Activated T-cell treated with anti-CD3 and anti-CD28 coated beads for 4 hours (primary cell): Measurements from ENCODE around the gene CLEC4F.

Source experiments
- DNase-seq: peaks from one replicate; pipeline ENCODE4 v3.0.0-alpha.2; 2020

The CLEC4F gene

GRCh38 chr2:70785137-70785911 is 35.1 kb downstream of the CLEC4F start:
- peak; percentile 13 for DNase-seq

DNA sequence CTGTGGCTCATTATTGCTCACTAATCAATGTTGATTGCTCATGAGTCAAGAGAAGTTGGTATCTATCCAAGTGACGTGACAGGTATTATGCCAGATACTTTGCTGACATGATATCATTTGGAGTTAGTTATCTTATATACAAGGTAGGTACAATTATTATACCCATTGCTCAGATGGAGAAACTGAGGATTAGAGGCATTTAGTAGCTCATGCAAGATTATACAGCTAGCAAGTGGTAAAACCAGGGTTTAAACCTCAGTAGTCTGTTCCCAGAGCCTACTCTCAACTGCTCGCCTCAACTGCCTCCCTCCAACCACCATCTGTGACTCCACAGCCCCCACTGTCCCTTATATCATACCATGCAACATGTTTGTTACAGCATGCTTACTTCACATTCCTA is 36.1 kb downstream of the CLEC4F start:
- no peak for DNase-seq

GRCh38 chr2:70779911-70780545 is 40.4 kb downstream of the CLEC4F start:
- no peak for DNase-seq

GRCh38 chr2:70779491-70779890 is 40.9 kb downstream of the CLEC4F start:
- DNase-seq: no peak

GRCh38 chr2:70778676-70779075 is 41.7 kb downstream of the CLEC4F start:
- DNase-seq: no peak

DNA sequence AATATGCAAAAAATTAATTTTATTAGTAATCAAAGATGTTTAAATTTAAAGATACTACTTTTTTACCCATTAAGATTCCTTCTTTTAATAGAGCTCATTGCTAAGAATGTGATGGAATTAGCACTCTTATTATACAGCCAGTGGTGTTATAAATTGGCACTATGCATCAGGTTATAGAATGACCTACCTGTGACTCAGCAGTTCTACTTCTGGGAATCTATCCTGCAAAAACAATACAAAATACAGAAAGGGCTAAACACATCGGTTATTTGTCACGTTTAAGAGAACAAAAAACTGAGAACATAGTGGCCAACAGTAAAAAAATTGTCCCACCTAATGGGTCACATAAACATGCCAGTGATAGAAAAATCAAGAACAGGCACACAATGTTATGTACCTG is 42.9 kb downstream of the CLEC4F start:
- DNase-seq: no peak

DNA sequence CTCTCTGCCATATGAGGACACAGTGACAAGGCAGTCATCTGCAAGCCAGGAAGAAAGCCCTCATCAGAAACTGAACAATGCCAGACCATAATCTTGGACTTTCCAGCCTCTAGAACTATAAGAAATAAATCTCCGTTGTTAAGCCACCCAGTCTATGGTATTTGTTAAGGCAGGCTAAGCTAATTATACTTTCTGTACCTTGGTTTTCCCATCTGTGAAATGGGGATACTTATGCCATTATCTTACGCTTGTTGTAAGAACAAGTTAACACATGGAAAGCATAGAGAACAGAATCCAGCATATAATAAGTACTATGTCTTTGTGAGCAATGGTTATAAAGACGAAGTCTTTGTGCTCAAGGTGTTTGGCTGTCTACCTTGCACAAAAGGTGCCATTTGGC is 44.1 kb downstream of the CLEC4F start:
- DNase-seq: no peak

- DNase-seq: no peak
Measured at GRCh38 chr2:70775141-70775540, 45.3 kb downstream of the CLEC4F start.

DNA sequence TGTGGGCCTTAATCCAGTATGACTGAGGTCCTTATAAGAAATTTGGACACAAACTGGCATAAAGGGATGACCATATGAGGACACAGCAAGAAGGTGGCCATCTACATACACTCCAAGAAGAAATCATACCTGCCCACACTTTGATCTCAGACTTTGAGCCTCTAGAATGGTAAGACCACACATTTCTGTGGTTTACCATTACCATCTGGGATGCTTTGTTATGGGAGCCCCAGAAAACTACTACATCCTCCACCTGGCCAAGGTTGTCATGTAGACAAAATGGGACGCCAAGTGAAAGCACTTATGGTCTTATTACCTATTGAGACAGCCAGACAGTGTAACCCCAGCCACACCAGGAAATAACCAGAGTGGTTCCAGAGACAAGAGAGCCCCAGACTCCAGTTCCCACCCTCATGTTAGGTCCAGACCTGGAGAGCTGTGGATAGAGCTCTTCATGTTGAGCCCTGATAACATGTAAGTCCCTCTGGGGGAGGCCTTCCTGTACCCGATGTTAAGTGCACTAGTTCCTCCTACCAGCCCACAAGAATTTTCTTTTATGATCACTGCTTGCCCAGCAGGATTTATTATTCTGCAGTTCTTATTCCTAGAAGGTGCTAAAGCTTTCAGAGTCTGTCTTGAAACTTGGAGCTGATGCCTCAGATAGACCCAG is 47.8 kb downstream of the CLEC4F start:
- DNase-seq: no peak

DNA sequence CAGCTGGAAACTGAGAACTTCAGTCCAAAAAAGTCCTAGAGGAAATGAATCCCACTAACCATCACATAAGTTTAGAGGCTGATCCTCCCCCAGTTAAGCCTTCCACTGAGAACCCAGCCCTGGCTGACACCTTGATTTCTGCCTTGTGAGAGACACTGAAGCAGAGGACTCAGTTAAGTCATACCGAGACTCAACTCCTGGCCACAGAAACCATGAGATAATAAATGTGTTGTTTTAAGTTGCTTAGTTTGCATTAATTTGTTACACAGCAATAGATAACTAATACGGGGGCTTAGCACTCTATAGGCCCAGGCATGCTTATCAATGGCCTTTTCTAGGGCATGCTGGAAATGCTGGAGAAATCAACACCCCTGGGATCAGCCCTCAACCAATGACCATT is 49.0 kb downstream of the CLEC4F start:
- DNase-seq: no peak

GRCh38 chr2:70769450-70769849 is 50.9 kb downstream of the CLEC4F start:
- no peak for DNase-seq

- DNase-seq: no peak
Measured at GRCh38 chr2:70768590-70769085, 51.8 kb downstream of the CLEC4F start.

DNA sequence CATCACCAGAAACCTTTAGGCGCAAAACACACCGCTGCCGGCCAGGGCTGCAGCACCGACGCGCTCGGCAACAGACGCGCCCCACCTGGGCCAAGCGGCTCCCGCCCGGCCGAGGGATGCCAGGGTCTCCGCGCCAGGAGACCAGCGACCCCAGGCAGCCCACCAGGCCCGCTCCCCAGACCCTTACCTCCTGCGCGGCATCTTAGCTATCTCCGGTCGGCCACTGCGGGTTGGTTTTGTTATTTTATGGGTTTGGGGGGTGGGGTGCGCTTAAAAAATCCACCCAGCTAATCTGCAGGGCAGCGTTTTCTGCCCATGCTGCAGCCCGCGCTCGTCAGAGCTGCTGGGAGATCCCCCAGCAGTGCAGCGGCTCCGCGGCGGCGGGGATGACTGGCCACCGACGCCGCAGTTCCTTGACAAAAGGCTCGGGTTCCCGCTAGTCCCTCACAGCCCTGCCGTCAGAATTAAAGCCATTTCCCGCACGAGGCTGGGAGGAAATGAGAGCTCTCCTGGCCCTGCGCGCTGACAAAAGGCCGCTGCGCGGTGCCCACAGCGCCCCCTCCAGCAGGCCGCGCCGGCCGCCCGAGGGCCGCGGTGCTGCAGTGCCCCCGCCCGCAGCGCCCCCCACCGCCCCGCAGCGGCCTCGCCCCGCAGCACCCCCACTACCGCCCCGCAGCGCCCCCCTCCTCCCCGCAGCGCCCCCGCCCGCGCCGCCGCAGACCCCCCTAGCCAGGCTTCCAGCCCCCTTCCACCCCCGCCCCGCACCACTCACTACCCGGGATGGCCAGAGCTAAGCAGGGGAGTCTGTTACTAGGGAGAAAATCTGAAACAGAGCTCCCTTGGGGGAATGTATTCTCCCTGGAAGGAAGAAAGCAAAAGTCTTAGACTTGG is 52.5 kb downstream of the CLEC4F start, which contains the start of gene ADD2:
TSS of gene ADD2 (minus strand) at position 502 of the 891 bp plus-strand sequence. CDS start 61,792 bp downstream, outside the sequence.
- DNase-seq: peak; percentile 5

GRCh38 chr2:70767079-70767698 is 53.2 kb downstream of the CLEC4F start:
- no peak for DNase-seq

- no peak for DNase-seq
Measured at GRCh38 chr2:70766357-70767078, 53.9 kb downstream of the CLEC4F start.

GRCh38 chr2:70765507-70765906 is 54.9 kb downstream of the CLEC4F start:
- no peak for DNase-seq

DNA sequence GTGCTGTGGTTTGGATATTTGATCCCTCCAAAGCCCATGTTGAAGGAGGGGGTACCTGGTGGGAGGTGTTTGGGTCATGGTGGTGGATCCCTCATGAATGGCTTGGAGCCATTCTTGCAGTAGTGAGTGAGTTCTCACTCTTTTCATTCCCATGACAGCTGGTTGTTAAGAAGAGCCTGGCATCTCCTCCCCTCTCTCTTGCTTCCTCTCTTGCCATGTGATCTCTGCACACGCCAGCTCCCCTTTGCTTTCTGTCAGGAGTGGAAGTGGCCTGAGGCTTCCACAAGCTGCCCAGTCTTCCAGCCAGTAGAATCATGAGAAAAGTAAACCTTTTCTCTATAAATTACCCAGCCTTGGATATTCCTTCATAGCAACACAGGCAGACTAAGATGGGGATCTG is 61.0 kb downstream of the CLEC4F start:
- no peak for DNase-seq
